ENCODE data around the gene SLC6A6. TPM values are rescaled to one million over a fixed set of nuclear protein-coding genes. Genes with fewer than 3 reads are reported as not detected.

The SLC6A6 gene
- total and polyA plus RNA-seq, 2 experiments from 2014 or later: 30.7 to 58.9 TPM

DNA sequence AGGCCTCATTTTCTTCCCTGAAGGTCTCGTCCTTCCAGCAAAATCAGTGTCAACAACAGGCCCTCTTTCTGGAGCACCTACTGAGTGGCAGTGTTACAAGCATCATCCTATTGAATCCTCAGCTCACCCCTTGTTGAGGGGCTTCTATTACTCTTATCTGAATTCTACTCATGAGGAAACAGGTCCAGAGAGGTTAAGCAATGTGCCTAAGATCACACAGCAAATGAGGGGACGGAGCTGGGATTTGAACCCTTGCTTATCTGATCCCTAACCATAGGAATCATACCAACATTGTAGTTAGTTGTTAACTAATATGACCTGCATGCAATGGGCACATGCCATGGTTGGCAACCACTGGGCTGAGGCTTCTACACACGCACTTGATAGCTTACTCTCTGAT is 63.0 kb downstream of the SLC6A6 start:
- H3K9me3 ChIP-seq (ENCODE audit: low read depth): no peaks in the 10 kb centered on the region
- no peaks in the 10 kb centered on the region for H4K20me1 ChIP-seq (ENCODE audit: insufficient read depth, poor library complexity, severe bottlenecking)
- H3K79me2 ChIP-seq: no peaks in the 10 kb centered on the region
- no peak overlapping the region for H3K27ac ChIP-seq
- H3K4me1 ChIP-seq (ENCODE audit: insufficient read depth): no peaks in the 10 kb centered on the region
- 100% methylated on average over 3 of the region's 3 CpGs for WGBS (ENCODE audit: low lambda C conversion rate, missing lambda C conversion rate)
- H3K9me2 ChIP-seq (replicated peaks; ENCODE audit: insufficient read depth): no peaks in the 10 kb centered on the region
- H2AFZ ChIP-seq: no peak overlapping the region
- TF ChIP-seq EZH2 (IDR thresholded peaks at IDR 0.05; ENCODE audit: borderline replicate concordance) (no peak), EZH2phosphoT487 (IDR thresholded peaks at IDR 0.05; ENCODE audit: low read depth, severe bottlenecking, unreplicated experiment) (no peak)
- TF ChIP-seq, protein P1, sequence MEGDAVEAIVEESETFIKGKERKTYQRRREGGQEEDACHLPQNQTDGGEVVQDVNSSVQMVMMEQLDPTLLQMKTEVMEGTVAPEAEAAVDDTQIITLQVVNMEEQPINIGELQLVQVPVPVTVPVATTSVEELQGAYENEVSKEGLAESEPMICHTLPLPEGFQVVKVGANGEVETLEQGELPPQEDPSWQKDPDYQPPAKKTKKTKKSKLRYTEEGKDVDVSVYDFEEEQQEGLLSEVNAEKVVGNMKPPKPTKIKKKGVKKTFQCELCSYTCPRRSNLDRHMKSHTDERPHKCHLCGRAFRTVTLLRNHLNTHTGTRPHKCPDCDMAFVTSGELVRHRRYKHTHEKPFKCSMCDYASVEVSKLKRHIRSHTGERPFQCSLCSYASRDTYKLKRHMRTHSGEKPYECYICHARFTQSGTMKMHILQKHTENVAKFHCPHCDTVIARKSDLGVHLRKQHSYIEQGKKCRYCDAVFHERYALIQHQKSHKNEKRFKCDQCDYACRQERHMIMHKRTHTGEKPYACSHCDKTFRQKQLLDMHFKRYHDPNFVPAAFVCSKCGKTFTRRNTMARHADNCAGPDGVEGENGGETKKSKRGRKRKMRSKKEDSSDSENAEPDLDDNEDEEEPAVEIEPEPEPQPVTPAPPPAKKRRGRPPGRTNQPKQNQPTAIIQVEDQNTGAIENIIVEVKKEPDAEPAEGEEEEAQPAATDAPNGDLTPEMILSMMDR (IDR thresholded peaks at IDR 0.05; ENCODE audit: poor library complexity): no peak
- no peak overlapping the region for H3K4me2 ChIP-seq
- H3K4me3 ChIP-seq: no peak overlapping the region
- DNase-seq (ENCODE audit: low spot score): no peak
- H3K27me3 ChIP-seq: no peaks in the 10 kb centered on the region
- H3K36me3 ChIP-seq (replicated peaks; ENCODE audit: insufficient read depth, low read depth): no peaks in the 10 kb centered on the region

DNA sequence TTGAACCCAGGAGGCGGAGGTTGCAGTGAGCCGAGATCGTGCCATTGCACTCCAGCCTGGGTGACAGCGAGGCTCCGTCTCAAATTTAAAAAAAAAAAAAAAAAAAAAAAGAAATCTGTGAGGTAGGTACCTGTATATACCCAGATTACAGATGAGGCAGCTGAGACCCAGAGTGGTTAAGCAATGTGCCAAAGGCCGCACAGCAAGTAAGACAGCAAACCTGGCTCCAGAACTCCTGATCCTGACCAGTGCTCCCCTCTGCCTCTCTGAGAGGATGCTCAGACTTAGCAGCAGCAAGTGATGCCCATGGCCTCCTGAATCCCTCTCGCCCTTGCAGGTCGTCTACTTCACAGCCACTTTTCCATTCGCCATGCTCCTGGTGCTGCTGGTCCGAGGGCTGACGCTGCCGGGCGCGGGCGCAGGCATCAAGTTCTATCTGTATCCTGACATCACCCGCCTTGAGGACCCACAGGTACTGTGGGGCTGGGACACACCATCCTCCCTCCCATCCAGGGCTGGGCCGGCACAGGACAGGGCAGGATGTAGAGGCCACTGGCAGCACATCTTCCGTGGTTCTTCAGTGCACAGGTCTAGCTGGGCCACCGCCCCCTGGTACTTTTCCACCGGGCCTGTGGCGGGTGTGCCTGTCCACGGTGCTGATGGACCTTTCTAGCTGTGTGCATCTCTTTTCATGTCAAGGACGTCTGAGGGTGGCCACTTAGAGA is 63.9 kb downstream of the SLC6A6 start:
- Histone ChIP-seq H4K20me1 (ENCODE audit: insufficient read depth, poor library complexity, severe bottlenecking) (no peaks in the 10 kb centered on the region), H3K36me3 (replicated peaks; ENCODE audit: insufficient read depth, low read depth) (no peaks in the 10 kb centered on the region), H2AFZ (no peak overlapping the region), H3K4me2 (no peak overlapping the region), H3K4me3 (no peak overlapping the region), H3K9me3 (ENCODE audit: low read depth) (no peaks in the 10 kb centered on the region), H3K27ac (no peak overlapping the region), H3K4me1 (ENCODE audit: insufficient read depth) (no peaks in the 10 kb centered on the region), H3K79me2 (no peaks in the 10 kb centered on the region), H3K27me3 (no peaks in the 10 kb centered on the region), H3K9me2 (replicated peaks; ENCODE audit: insufficient read depth) (no peaks in the 10 kb centered on the region)
- 95% methylated on average over 23 of the region's 23 CpGs for WGBS (ENCODE audit: low lambda C conversion rate, missing lambda C conversion rate)
- DNase-seq (ENCODE audit: low spot score): no peak
- TF ChIP-seq EZH2phosphoT487 (IDR thresholded peaks at IDR 0.05; ENCODE audit: low read depth, severe bottlenecking, unreplicated experiment): no peak
- no peak for TF ChIP-seq EZH2 (IDR thresholded peaks at IDR 0.05; ENCODE audit: borderline replicate concordance)
- TF ChIP-seq, protein P1 (IDR thresholded peaks at IDR 0.05; ENCODE audit: poor library complexity): no peak

DNA sequence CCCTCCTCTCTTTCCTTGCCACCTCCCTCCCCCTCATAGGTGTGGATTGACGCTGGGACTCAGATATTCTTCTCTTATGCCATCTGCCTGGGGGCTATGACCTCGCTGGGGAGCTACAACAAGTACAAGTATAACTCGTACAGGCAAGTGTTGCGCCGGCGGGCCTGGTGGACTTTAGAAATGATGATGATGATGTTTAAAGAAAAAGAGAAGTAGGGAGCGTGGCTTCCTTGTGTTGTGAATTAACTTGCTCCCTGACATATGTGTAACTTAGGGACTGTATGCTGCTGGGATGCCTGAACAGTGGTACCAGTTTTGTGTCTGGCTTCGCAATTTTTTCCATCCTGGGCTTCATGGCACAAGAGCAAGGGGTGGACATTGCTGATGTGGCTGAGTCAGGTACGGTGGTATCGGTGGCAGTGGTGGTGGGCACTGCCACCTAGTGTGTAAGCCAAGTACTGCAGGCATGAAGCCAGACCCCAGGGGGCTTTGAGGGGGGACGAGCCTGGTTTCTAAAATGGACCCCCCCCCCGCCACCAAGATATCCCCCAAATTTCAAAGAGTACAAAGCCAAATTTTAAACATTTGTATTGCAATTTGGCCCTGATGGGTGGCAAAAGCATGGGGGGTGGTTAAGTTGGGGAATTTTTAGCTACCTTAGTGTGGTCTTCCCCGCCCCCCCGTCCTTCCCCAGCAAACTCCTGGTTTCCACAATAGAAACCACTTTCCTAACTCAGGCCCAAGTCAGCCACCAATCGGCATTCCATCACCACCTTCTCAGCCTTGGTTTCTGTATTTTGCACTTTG is 65.6 kb downstream of the SLC6A6 start:
- H3K36me3 ChIP-seq (replicated peaks; ENCODE audit: insufficient read depth, low read depth): no peaks in the 10 kb centered on the region
- peak; percentile 63 for DNase-seq (ENCODE audit: low spot score)

More for the DNA sequence above, 65.6 kb downstream of the SLC6A6 start:
- Histone ChIP-seq H2AFZ (no peak overlapping the region), H4K20me1 (ENCODE audit: insufficient read depth, poor library complexity, severe bottlenecking) (no peaks in the 10 kb centered on the region), H3K4me3 (no peak overlapping the region), H3K27ac (no peak overlapping the region), H3K9me2 (replicated peaks; ENCODE audit: insufficient read depth) (no peaks in the 10 kb centered on the region), H3K4me1 (ENCODE audit: insufficient read depth) (peaks cover 6% of the 10 kb centered on the region), H3K27me3 (no peaks in the 10 kb centered on the region), H3K9me3 (ENCODE audit: low read depth) (no peaks in the 10 kb centered on the region), H3K79me2 (no peaks in the 10 kb centered on the region), H3K4me2 (no peak overlapping the region)
- WGBS (ENCODE audit: low lambda C conversion rate, missing lambda C conversion rate): 77% methylated on average over 14 of the region's 15 CpGs
- no peak for TF ChIP-seq EZH2phosphoT487 (IDR thresholded peaks at IDR 0.05; ENCODE audit: low read depth, severe bottlenecking, unreplicated experiment)
- no peak for TF ChIP-seq EZH2 (IDR thresholded peaks at IDR 0.05; ENCODE audit: borderline replicate concordance)
- TF ChIP-seq, protein P1 (IDR thresholded peaks at IDR 0.05; ENCODE audit: poor library complexity): peak; percentile 75

All from hepatocyte (in vitro differentiated cells).